NB4 (cell line): ENCODE data around the gene EHMT1.

ENCODE experiments used
- MYC ChIP-seq: IDR thresholded peaks from 2 replicates; pipeline ENCODE4 v1.6.1; 2011; ENCODE audit warnings: low read depth, low read length
- POLR2A ChIP-seq: IDR thresholded peaks from 2 replicates; pipeline ENCODE4 v1.6.1; 2011; ENCODE audit warnings: mild to moderate bottlenecking; ENCODE audit not compliant: insufficient read length; ENCODE audit errors: extremely low read depth
- TF ChIP-seq, protein P1 (sequence below): IDR thresholded peaks from 2 replicates; pipeline ENCODE4 v1.6.1; 2011; ENCODE audit warnings: low read depth, low read length
- TF ChIP-seq, protein P2 (sequence below): IDR thresholded peaks from one replicate; pipeline ENCODE4 v1.5.1; 2012; ENCODE audit warnings: low read depth, low read length

DNA sequence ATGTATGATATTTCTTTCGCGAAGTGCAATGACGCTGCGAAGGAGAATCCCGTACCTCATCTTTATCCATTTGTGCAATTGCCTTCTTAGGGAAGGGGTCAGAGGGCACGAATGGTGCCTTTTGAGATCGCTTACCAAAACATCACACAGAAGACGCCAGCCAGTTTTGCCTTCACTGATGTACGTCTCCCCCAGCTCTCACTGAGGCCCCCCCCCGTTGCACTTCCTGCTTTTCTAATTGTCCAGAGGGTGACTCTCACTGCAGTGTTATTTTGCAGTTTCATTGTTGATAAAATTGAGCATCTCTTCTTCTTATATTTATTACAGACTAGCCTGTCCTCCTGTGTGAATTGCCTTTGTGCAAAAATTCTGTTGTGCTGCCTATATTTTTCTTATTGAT, 219.8 kb downstream of the EHMT1 start:
- TF ChIP-seq MYC (no peak), POLR2A (no peak)
- TF ChIP-seq, protein P1, sequence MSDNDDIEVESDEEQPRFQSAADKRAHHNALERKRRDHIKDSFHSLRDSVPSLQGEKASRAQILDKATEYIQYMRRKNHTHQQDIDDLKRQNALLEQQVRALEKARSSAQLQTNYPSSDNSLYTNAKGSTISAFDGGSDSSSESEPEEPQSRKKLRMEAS: no peak
- TF ChIP-seq, protein P2, sequence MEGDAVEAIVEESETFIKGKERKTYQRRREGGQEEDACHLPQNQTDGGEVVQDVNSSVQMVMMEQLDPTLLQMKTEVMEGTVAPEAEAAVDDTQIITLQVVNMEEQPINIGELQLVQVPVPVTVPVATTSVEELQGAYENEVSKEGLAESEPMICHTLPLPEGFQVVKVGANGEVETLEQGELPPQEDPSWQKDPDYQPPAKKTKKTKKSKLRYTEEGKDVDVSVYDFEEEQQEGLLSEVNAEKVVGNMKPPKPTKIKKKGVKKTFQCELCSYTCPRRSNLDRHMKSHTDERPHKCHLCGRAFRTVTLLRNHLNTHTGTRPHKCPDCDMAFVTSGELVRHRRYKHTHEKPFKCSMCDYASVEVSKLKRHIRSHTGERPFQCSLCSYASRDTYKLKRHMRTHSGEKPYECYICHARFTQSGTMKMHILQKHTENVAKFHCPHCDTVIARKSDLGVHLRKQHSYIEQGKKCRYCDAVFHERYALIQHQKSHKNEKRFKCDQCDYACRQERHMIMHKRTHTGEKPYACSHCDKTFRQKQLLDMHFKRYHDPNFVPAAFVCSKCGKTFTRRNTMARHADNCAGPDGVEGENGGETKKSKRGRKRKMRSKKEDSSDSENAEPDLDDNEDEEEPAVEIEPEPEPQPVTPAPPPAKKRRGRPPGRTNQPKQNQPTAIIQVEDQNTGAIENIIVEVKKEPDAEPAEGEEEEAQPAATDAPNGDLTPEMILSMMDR: no peak
